ENCODE data around the gene DIS3L.
A peak's percentile ranks its signal among the peaks of the same experiment; 100 is the strongest.
"Not testable (repeated sequence)": the region's sequence is repeated elsewhere in the genome, so short reads cannot be mapped to it uniquely, and the experiment has no call there.

Gene DIS3L

GRCh38 chr15:66278671-66279070 is 14.7 kb upstream of the DIS3L start:
- no peak for DNase-seq

GRCh38 chr15:66284271-66284670 is 9.1 kb upstream of the DIS3L start:
- no peak for DNase-seq

- no peak for DNase-seq
These were observed 7.7 kb upstream of the DIS3L start for GRCh38 chr15:66285533-66286280.

GRCh38 chr15:66287461-66288057 is 5.8 kb upstream of the DIS3L start:
- no peak for DNase-seq

- DNase-seq, result no peak
These were observed 5.3 kb upstream of the DIS3L start for GRCh38 chr15:66288093-66288492.

GRCh38 chr15:66288551-66289185 is 4.7 kb upstream of the DIS3L start:
- no peak for DNase-seq

GRCh38 chr15:66290007-66290406 is 3.4 kb upstream of the DIS3L start:
- no peak for DNase-seq

GRCh38 chr15:66290518-66290917 is 2.9 kb upstream of the DIS3L start:
- DNase-seq, result no peak

GRCh38 chr15:66291816-66292570 is 1.4 kb upstream of the DIS3L start:
- no peak for DNase-seq

- DNase-seq, result no peak
These were observed 573 bp upstream of the DIS3L start for GRCh38 chr15:66292571-66293418.

- DNase-seq, result peak; percentile 64
These were observed 976 bp downstream of the DIS3L start for GRCh38 chr15:66294157-66294931.

- no peak for DNase-seq
These were observed 1.5 kb downstream of the DIS3L start for GRCh38 chr15:66294932-66295235.

GRCh38 chr15:66296186-66296585 is 2.8 kb downstream of the DIS3L start:
- no peak for DNase-seq

GRCh38 chr15:66298803-66299251 is 5.5 kb downstream of the DIS3L start:
- DNase-seq, result peak; percentile 67

- no peak for DNase-seq
These were observed 9.3 kb downstream of the DIS3L start for GRCh38 chr15:66302489-66303278.

- not testable (repeated sequence) for DNase-seq
These were observed 11.1 kb downstream of the DIS3L start for GRCh38 chr15:66304425-66304824.

GRCh38 chr15:66306381-66306780 is 13.0 kb downstream of the DIS3L start:
- DNase-seq, result no peak

- DNase-seq, result no peak
These were observed 15.2 kb downstream of the DIS3L start for GRCh38 chr15:66308531-66308930.

- no peak for DNase-seq
These were observed 16.5 kb downstream of the DIS3L start for GRCh38 chr15:66309828-66310227.

- no peak for DNase-seq
These were observed 17.4 kb downstream of the DIS3L start for GRCh38 chr15:66310786-66311185.

- no peak for DNase-seq
These were observed 18.8 kb downstream of the DIS3L start for GRCh38 chr15:66312144-66312543.
